Ecto neural progenitor cell (in vitro differentiated cells): Measurements from ENCODE around the gene LRRTM4.
"Not testable (repeated sequence)": the region's sequence is repeated elsewhere in the genome, so short reads cannot be mapped to it uniquely, and the experiment has no call there.

Experiments used
- DNase-seq: peaks from one replicate; pipeline ENCODE4 v3.0.0-alpha.2; 2018; ENCODE audit warnings: low spot score

LRRTM4 gene

DNA sequence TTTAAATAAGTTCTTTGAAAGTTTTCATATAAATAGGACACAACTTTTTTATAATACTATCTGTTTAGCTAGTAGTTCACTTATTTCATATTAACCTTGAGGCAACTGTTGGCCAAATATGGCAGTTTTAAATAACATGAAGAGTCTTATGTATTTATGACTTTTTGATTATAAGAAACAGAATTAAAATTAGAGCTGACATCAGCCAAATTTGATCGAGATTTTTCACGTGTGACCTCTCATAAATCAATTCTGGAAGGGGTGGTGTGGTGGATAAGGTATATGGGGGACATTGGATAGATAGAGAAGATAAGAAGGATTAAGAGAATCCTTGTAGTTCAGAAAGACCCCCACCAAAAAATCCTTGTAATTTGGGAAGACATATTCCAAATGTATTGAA lies 776.6 kb downstream of the LRRTM4 start:
- no peak for DNase-seq

- DNase-seq: no peak
These were observed 784.6 kb downstream of the LRRTM4 start for GRCh38 chr2:76737607-76738006.

DNA sequence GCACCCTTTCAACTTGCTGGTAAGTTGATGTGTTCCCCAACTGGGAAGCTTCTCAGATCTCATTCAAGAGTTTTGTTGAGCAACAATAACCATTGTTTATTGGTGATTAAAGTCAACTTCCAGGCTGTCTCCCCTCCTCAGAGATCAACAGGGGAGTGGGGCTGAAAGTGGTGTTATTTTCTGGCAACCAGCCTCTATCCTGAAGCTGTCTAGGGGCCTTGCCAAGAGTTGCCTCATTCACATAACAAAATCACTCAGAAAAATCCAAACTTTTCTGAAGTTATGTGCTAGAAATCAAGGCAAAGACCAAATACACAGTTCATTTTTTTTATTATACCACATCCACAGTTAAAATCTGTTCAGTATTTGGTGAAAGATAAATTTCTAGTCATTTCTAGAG lies 788.4 kb downstream of the LRRTM4 start:
- DNase-seq: no peak

DNA sequence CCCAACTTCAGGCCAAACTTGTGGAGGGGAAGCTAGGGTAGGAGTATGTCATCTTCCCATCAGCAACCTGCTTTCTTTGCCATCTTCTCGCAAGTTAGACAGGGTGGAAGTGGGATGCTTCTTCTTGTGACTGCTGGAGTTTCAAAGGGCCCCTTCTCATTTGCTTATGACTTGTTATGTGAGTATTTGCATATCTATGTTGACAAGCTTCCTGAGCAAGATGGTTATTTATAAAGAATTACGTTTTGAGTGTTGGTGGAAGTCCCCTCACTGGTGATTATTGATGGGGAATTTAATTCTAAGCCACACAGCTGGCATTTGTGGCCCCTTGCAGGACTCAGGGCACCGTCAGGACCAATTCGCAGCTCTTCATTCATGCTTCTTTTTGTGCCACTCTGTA lies 791.0 kb downstream of the LRRTM4 start:
- DNase-seq: no peak

DNA sequence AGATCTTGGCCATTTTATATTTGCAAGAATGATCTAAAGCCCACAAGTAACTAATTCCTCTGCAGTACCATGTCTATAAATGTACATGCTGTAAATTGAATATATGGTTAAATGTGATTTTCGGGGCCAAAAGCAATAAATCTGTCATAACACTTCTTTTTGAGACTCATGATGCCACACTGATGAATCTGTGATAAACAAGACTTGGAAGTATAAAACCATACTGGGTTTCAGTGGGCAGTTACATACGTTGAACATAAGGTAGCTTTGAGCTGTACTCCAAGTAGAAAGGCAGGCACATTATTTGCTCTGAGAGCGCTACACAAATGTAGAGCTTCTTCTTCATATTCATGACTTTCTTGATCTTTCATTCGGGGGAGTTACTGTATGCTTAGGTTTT lies 792.2 kb downstream of the LRRTM4 start:
- DNase-seq: no peak

- no peak for DNase-seq
These were observed 801.0 kb downstream of the LRRTM4 start for GRCh38 chr2:76721226-76721625.

DNA sequence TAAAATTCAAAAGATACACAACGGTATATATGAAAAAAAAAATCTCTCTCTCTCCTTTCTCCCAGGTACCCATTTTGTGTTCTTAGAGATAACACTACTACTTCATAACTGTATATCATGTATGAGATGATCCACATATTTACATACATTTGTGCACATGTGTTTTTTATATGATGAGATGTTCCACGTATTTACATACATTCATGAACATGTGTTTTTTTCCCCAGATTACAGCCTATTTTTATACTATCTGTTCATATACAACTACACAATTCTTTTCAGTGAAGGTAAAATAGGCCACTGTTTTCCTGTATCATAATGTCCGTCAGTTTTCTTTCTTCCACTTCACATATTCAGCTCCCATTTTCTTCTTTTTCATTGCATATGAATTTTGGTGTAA lies 808.9 kb downstream of the LRRTM4 start:
- no peak for DNase-seq

GRCh38 chr2:76711490-76711889 lies 810.7 kb downstream of the LRRTM4 start:
- DNase-seq: no peak

DNA sequence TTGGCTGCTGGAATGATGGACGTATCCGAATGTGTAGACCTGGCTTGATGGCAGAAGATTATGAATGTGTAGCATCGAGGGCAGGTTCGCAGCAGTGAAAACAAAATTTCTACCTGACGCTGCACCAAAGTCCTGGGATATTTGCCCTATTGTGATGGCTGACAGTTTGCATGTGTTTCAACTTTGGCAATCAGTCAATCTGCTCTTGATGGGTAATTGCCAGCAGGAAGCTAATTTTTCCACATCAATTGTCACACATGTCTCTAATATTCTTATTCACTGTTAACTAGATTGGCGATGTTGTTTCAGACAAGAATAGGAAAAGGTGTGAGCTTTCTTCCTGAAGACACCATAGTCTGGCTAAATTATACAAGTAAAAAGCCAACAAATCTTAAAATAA lies 821.3 kb downstream of the LRRTM4 start:
- no peak for DNase-seq

GRCh38 chr2:76697998-76698713 lies 824.0 kb downstream of the LRRTM4 start:
- DNase-seq: not testable (repeated sequence)
